GM12874 (cell line): Measurements from ENCODE around the gene BBS4.
"Not testable (repeated sequence)": the region's sequence is repeated elsewhere in the genome, so short reads cannot be mapped to it uniquely, and the experiment has no call there.

ENCODE experiments used
- CTCF ChIP-seq: IDR thresholded peaks from 2 replicates; pipeline ENCODE4 v1.5.1; 2011; ENCODE audit warnings: low read depth, mild to moderate bottlenecking, control low read depth, low read length, moderate library complexity; ENCODE audit not compliant: insufficient read depth

The BBS4 gene

GRCh38 chr15:72685925-72686794 is at the start of gene BBS4, which contains the start of gene HIGD2B:
BBS4 (plus strand) TSS chr15:72686207; CDS start chr15:72686228, 21 bp downstream.
HIGD2B (minus strand) TSS chr15:72686182; CDS start chr15:72676374, 9,808 bp downstream.
- TF ChIP-seq CTCF, result no peak

- not testable (repeated sequence) for TF ChIP-seq CTCF
Observed at GRCh38 chr15:72654397-72654796, 31.6 kb upstream of the BBS4 start, which contains the start of gene GOLGA6B. GOLGA6B (plus strand) TSS chr15:72654697; CDS start chr15:72654738, 41 bp downstream.

- peak; percentile 85 for TF ChIP-seq CTCF
Observed at GRCh38 chr15:72670656-72671352, 15.2 kb upstream of the BBS4 start.

- no peak for TF ChIP-seq CTCF
Observed at GRCh38 chr15:72671525-72671924, 14.5 kb upstream of the BBS4 start.

GRCh38 chr15:72676838-72677237 is 9.2 kb upstream of the BBS4 start:
- TF ChIP-seq CTCF, result no peak

- no peak for TF ChIP-seq CTCF
Observed at GRCh38 chr15:72680931-72681330, 5.1 kb upstream of the BBS4 start.

- TF ChIP-seq CTCF, result no peak
Observed at GRCh38 chr15:72682772-72683171, 3.2 kb upstream of the BBS4 start.
